ENCODE results near the gene RUNDC3A.

Gene RUNDC3A

DNA sequence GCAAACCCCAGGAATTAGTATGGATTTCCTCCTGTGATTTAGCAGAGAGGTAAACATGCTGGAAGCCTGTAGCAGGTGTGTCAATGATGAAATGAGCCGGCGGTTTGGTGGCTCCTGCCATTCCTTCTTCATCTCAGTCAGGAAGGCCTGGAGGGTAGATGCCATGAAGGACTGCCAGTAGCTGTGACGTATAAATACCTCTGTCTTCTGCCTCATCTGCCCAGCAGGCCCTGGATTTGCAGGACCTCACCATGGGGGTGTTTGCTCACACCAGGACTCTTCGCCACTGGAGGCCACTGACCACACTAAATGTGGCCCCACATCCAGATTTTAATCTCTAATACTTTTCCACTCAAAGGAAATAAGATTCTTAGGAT lies 24.4 kb upstream of the RUNDC3A start:
- DNase-seq: no peak

DNA sequence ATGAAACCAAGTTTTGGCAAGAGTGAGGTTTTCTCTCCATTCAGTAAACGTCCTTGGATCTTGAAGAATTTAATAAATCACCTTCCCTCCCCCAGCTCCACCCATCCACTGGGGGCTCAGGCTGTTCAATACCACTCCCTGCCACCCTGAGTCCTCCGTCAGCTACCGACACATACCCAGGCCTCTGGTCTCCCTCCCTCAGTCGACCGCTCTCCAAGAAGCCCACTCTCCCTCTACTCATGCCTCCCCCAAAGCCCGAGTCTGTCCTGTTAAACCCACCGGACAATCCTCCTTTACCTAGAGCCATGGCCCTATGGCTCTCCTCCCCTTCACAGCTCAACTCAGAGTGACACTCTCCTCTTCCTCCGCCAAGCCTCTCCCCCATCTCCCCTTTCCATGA lies 20.8 kb upstream of the RUNDC3A start:
- no peak for DNase-seq

DNA sequence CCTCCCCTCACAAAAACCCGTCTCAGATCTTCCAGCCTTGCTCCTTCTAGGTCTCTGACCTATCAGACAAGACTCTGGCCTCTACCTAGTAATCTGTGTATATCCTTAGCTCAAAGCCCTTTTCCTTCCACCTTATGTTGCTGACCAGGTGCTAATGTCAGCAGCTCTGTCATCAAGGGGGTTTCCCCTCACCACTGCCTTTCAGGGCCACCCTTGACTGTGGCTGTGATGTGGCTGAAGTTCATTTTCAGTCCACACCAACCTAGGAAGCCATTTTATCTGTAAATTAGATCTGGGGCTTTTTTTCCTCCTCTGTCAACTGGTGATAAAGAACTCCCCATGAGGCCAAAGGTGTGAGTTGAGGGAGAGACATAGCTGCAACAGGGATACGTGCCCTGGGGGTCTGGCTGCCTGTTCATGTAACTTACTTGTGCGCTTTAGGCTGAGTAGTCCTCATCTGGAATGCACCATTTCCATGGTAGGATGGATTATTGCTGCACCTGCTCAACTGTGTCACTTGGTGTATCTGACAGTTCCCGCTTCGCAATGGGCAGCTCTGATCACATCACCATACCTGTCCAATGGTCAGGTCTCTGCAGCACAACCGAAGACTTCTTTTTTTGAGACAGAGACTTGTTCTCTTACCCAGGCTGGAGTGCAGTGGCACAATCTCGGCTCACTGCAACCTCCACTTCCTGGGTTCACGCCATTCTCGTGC lies 14.7 kb upstream of the RUNDC3A start:
- DNase-seq: no peak

DNA sequence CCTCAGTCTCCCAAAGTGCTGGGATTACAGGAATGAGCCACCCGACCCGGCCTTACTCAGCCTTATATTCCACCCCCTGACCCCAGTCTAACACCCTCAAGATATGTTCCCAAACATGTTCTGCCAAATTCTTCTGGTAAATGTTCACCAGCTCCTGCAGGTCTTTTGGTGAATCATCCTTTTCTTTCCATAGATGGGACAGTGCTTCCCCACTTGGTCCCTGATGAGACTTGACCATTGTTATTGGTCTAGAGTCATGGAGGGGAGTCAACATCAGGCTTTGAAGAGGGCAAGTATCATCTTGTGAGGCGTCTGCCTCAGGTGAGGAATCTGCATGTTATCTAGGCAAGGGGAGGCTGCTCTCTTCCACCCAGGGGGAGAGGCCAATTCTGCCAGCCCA lies 10.4 kb upstream of the RUNDC3A start:
- DNase-seq: no peak

DNA sequence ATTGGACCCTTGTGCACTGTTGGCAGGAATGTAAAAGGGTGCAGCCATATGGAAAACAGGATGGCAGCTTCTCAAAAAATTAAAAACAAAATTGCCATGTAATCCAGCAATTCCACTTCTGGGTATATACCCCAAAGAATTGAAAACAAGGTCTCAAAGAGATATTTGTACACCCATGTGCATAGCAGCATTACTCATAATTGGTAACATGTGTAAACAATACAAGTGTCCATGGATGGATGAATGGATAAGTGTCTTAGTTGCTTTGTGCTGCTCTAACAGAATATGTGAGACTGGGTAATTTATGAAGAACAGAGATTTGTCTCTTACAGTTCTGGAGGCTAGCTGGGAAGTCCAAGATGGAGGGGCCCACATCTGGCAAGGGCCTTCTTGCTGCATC lies 3.8 kb upstream of the RUNDC3A start:
- no peak for DNase-seq

DNA sequence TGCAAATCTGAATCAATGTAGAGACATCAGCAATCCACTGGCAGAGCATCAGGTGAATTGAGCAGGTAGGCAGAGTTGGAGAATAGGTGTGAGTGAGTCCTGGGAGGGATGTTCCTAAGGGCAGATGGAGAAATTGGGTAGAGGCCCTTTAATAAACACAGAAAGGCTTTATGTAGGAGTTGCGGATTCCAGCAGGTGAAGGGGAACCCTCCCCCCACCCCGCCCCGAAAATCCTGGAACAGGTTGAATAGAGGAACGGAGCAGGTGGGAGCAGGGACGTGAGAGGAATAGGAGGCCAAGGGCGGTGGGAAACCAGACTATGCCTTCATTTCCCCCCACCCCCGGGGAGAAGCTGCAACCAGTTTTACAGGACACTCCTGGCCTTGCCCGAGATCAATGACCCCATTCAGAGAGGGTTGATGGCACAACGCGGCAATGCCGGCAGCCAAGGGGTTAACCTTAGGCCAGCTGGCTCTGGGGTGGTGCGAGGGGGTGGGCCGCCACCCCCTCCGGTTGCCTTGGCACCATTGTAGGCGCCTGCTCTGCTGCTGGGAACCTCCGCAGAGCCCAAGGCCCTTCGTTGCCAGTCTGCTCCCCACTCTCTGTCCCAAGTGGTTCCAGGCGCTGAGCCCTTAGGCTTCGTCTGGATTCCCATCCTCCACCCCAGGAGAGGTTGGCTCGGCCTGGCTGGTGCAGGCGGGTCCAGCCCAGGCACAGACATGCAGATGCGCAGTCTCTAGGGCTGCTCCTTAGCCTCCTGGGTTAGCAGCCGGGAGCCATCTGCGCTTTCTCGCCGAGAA lies 814 bp upstream of the RUNDC3A start:
- no peak for DNase-seq

DNA sequence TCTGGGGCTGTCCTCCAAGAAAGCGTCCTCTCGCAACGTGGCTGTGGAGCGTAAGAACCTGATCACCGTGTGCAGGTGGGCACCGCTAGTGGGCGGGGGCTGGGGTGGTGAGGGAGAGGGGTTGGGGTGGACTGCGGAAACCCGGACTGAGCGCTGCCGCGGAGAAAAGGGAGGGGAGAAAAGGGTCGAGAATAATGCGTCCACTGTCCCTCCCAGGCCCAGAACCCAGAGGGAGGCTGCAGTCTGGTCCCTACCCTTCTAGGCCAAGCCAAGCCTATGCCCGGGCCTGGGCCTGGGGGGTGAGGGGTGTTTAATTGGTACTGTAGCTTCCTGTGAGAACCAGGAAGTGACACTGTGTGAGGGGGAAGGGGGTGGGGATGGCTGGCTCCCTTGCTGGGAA lies 464 bp downstream of the RUNDC3A start:
- DNase-seq: no peak

DNA sequence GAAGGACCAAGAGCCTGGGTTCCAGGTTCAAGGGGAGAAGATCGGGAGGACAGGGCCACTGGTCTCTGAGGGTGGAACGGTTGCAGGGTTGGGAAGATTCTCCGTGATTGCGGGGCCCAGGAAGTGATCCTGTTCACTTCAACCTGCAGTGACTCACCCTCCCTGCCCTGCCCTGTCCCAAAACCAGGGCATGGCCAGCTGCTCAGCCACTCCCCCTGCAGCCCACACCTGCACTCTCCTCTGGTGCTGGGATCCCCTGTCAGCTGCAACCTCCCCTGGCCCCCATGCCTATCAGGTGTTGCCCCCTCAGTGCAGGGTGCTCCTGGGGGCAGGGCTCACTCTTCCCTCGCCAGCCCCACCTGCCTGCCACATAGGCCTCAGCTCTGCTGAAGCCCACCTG lies 1.1 kb downstream of the RUNDC3A start:
- no peak for DNase-seq

DNA sequence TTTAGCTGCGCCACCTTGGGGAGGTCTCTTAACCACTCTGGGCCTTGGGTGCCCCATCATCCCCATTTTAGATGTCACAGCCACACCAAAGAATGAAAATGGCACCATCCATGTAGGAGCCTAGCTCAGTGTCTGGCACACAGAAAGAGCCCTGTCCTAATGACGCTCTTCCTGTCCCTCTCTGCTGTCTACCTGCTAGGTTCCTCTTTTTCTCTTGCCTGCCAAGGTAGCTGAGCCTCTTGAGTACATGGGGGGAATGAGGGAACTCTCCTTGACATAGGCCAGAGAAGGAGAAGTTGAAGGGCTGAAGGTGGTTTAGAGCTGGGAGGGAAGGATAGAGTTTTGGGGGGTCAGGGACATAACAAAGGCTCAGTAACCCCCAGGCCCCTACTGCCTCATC lies 1.8 kb downstream of the RUNDC3A start:
- DNase-seq: no peak

DNA sequence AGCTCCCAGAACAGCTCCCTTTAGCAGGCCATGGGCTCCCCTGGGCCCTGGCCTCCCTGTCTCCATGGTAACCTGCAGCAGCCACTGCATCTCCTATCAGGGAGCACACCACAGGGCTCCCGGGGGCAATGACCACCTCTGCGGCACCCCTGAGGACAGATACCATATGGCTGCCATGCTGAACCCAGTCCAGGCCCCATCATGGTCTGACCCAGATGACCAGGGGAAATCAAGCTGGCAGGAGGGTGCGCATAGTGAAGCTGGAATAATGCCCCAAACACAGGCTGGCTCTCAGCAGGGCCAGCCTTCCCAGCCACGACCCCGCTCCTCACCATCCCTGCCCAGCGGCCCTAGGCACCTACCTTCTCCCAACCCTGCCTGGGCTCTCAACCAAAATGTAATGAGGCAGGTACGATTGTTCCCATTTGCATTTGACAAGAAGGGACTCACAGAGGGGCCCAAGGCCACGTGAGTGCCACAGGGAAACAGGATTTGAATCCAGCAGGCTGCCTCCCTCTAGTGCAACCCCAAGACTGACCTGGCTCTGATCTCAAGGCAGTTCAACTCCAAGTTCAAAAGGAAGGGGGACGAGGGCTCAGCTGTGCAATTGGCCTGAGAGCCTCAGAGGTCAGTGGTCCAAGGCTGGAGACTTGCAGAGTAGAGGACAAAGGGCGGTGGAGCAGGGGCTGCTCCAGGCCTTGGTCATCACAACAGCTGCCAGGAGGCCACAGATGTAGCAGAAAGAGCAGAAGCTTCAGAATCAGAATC lies 2.4 kb downstream of the RUNDC3A start:
- DNase-seq: no peak

DNA sequence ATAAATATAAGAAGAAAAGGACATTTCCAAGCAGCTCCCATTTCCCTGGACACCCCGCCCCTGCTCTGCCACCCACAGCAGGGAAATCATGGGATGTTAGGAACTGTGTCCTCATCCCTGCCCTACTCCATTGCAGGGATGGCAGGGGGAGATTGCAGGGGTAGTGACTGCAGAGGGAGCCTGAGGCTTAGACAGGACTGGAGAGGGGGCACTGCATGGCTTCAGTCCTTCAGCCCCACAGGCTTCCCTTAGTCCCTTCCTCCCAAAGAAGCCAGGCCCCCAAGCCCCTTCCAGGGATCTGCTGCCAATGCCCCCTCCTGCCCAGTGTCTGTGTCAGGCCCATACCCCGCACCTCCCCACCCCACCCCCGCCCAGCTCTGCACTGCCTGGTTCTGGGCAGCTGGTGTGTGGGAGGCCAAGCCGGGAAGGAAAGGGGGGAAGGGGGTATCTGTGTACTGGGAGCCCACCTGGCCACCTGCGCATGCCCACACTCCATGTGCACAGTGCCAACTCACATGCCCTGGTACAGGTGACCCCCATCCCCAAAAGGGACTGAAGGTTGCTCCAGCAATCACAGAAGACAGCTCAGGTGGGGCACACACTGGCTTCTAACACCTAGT lies 3.3 kb downstream of the RUNDC3A start:
- DNase-seq: no peak

DNA sequence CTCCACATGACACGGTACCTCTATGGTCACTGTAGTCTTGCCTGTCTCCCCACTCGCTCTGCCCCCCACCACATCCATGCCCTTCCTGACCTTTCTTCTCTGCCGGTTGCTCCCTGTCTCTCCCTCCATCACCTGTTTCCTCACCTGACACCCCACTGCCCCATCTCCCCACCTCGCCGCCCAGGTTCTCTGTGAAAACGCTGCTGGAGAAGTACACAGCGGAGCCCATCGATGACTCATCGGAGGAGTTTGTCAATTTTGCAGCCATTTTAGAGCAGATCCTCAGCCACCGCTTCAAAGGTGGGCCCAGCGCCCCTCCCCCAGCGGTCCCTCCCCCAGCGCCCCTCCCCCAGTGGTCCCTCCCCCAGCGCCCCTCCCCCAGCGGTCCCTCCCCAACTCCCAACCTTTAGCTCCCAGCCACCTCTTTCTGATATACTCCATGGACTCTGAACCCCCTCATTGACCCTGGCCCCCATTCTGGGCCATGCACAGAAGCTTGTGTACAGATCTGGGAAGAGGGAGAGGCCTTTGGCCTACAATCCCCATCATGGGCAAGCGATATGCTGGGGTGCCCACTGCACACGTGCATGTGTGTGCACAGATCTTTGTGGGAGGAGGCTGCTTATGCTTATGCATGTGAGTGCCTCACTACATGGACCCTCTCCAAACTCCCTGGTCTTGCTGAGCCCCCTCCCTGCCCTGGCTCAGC lies 4.1 kb downstream of the RUNDC3A start:
- no peak for DNase-seq

DNA sequence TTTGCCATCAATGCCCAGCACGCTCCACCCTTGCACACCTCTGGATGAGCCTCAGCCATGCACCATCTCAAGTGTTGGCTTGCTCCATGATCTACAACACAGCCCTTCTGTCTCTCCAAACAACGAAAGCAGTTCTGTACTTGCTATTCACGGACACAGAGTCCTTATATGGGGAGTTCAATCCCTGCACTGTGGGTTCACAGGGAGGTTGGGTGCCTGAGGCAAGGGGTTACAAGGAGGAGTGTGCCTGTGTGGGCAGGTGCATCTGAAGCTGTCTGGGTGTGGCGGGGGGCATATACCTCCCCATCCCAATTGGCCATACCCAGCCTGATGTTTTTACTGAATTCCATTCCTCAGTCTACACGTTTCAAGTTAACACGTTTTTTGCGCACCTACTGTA lies 5.6 kb downstream of the RUNDC3A start:
- DNase-seq: no peak

DNA sequence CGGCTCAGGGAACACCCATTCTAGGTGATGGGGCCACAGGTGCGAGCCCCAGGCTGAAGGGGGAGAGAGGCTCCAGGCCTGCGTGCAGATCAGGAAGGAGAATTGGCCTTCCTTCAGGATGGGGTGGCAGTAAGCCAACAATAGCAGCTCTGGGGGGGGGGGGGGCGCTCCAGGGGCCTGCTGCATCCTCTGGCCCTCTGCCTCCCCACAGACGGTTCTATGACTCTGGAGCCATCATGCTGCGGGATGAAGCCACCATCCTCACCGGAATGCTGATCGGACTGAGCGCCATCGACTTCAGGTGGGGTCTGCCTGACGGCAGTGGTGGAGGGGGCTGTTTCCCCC lies 6.1 kb downstream of the RUNDC3A start:
- DNase-seq: no peak

DNA sequence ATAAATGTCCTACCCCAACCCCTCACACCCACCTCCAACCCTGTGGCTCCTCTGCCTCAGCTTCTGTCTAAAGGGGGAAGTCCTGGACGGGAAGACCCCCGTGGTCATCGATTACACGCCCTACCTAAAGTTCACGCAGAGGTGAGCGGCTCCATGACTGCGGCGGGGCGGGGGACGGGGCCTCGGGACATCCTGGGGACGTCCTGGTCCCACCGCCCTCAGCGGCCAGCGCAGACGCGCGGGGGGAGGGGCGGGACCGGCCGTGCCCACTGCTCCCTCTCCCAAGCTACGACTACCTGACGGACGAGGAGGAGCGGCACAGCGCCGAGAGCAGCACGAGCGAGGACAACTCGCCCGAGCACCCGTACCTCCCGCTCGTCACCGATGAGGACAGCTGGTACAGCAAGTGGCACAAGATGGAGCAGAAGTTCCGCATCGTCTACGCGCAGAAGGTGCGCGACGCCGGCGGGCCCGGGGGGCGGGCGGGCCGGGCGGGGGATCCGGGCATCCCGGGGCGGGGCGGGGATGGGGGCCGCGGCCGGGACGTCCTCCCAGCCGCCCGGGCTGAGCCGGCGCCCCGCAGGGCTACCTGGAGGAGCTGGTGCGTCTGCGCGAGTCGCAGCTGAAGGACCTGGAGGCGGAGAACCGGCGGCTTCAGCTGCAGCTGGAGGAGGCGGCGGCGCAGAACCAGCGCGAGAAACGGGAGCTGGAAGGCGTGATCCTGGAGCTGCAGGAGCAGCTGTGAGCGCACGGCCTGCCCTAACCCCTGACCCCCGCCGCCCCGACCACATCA lies 6.7 kb downstream of the RUNDC3A start:
- no peak for DNase-seq

DNA sequence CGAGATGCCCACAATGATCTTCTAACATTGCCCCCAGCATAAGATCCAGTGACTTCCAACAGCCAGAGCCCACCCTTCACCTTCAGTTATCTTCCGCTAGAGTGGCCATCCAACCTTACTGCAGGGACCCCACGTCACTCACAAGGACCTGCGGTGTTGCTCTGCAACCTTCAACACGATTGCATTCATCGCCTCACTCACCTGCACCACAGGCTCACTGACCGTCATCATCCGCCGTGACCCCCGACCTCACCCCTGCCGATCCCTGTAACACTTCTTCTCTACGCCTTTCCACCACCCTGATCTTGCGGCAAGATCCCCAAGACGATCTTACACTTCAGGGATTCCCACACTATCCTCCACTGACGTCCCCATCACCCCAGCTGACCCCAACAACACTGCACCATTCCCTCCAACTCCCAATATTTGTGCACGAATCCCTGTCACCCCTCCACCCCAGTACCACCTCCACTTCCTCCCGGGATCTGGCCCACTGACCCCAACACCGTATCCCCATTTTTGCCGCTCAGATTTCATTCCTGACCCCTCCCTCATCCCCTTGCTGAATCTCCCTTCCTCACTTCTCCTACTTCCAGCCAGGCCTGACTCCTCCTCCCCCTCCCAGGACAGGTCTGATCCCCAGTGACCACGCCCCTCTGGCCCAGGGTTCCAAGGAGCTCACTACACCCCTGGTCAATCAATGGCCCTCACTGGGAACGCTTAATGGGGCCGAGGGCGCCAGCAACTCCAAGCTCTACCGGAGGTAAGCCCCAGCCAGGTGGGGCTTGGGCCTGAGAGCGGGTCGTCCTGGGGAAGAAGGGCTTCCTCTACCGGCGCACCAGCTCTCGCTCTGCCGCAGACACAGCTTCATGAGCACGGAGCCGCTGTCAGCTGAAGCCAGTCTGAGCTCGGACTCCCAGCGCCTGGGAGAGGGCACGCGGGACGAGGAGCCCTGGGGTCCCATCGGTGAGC lies 7.6 kb downstream of the RUNDC3A start:
- no peak for DNase-seq

DNA sequence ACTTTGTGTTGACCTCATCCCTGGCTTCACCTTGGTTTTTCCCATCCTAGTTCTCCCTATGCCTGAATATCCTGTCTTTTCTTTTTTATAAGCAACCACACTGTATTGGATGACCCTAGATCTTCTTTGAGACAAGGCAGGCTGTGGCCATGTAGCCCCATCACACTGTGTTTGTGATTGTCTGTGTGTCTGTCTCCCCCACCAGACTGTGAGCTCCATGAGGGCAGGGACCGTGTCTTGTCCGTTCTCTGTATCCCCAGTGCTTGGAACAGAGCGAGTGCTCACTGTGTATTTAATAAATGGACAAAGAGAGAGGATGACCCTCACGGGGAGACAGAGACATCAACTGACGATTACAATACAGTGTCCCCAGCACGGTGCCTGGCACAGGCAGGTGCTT lies 9.1 kb downstream of the RUNDC3A start:
- no peak for DNase-seq

DNA sequence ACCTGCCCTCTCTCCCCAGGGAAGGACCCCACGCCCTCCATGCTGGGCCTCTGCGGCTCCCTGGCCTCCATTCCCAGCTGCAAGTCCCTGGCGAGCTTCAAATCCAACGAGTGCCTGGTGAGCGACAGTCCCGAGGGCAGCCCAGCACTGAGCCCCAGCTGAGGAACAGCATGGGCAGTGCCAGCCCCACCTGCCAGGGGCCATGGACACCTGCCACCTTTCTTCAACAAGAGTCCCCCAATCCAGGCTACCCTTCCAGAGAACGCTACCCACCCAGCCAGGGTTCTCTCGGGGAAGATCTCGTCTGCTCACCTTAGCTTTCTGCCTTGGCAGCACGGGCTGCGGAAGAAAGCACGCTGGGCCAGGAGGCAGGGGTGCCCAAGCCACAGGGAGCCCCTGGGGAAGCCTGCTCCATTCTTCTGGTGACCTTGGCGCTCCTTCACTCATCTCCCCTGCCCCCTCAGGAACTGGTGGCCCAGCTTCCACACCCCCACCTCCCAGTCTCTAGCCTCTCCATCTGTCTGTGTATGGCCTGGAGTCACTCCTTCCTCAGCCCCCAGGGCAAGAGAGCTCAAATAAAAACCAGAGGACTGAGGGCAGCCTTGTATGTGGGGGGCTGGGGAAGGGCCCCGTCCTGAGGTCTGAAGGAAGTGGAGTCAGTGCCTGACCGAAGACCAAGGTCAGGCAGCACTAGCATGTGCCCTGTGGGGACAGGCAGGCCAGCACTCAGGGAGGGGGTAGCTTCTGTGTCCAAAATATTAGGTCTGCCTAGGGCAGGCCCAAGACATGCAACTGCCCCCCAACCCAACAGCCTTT lies 9.9 kb downstream of the RUNDC3A start:
- no peak for DNase-seq

DNA sequence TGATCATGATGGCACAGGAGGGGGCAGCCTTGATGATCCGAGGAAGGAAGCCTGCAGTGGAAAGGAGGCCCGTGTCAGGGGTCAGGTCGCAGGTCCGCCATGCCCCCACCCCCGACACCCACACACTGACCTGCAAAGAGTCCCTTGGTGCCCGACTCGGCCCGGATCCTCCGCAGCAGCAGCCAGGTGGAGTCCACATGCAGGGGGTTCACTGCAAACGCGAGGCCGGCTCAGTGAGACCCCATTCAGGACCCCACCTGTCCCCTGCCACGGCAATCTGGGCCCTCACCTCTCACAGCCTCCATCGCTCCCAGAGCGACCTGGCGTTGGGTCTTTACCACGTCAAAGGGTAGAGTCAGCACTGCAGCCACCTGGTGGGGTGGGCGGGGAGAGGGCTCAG lies 11.7 kb downstream of the RUNDC3A start:
- no peak for DNase-seq

All from effector CD4-positive, alpha-beta T cell (primary cell).